ENCODE results near the gene WWP2.
A peak's percentile ranks its signal among the peaks of the same experiment; 100 is the strongest.
"Not testable (repeated sequence)": the region's sequence is repeated elsewhere in the genome, so short reads cannot be mapped to it uniquely, and the experiment has no call there.

Gene WWP2

GRCh38 chr16:69761983-69762813 is at the start of gene WWP2:
TSS of gene WWP2 (plus strand) at chr16:69762332. CDS start at chr16:69787011, 24,679 bp downstream.
- peak; percentile 92 for DNase-seq (ENCODE audit: low spot score)

DNA sequence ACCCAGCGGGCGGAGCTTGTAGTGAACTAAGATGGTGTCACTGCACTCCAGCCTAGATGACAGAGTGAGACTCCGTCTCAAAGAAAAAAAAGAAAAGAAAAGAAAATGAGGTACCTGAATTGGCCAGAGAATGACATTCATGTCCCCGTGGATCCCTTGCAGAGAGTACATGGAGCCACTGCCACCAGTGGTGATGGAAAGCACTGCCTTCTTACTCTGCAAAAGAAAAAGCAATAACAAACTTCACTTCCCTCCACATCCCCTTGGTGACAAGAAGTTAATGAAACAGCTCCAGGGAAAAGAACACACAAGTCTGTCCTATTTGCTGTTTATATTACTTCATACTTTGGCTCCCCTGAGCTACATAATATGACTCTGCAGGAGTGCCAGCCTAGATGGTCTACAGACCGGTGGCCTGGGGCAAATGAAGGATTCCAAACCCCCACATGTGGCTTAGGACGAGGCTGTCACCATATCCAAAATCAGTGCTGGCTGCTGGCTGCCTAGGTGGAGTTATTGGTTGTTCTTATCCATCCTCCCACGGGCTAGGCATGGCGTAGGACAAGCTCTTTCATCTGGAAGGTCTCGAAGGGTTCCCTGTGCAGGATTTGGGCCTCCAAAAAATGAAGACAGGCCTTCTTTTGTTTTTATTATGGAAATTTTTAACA is 49.1 kb upstream of the WWP2 start:
- no peak for DNase-seq (ENCODE audit: low spot score)

DNA sequence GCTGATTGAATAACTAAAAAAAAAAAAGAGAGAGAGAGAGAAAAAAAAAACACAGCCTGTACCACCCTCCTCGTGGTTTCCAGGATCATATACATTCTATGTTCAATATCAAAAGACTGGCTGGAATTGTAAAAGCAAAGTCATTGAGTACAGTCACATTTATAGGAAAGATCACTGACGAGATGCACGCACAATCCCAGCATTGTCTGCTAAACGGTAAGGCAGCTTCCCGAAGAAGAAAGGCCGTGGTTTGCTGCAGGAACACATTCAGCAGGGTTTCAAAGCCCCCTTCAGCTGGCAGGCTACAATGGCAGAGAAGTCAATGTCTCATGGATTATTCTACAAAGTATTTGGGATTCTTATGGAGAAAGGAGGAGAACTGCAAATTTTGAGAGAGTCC is 45.1 kb upstream of the WWP2 start:
- no peak for DNase-seq (ENCODE audit: low spot score)

DNA sequence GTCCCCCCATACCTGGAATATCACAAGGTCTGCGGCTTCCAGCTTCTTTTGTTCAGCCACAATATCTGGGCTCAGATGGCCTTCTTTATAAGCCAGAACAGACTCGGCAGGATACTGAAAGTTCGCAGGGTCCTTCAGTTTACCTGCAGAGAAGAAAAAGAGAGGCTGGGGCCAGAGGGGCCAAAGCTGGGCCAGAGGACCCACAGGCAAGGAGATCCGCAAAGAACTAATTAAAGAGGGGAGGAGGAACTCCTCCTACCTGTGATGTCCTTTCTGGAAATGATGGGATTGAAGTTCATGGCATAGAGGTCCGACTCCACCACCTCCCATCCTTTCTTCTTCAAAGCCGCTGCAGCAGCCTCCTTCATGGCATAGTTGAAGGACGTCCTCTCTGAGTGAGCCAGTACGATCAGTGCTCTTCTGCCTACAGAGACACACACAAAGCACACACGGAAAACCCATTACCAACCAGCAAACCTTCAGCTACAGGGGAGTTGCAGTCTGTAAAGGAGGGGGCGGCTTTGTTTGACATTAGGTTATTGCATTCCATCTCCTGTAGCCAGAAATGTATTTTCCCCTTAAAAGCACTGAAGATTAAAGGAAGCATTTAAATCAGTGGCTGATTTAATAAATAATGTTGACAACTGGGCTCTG is 43.9 kb upstream of the WWP2 start:
- no peak for DNase-seq (ENCODE audit: low spot score)

GRCh38 chr16:69720822-69721430 is 41.2 kb upstream of the WWP2 start:
- DNase-seq (ENCODE audit: low spot score), result no peak

- no peak for DNase-seq (ENCODE audit: low spot score)
Observed at GRCh38 chr16:69721441-69721957, 40.6 kb upstream of the WWP2 start.

DNA sequence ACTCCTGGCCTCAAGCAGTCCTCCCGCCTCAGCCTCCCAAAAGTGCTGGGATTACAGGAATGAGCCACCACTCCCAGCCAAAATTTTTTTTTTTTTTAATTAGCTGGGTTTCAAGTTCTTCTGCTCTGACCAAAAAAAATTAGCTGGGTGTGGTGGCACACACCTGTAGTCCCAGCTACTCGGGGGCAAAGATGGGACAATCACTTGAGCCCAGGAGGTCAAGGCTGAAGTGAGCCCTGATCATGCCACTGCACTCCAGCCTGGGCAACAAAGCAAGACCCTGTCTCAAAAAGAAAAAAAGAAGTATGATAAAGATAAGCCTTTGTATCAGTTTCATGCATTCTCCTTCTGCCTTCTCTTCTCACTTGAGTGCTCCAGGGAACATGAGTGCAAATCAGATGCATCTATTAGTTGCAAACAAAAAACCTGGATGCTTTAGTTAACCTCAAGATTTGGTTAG is 37.7 kb upstream of the WWP2 start:
- no peak for DNase-seq (ENCODE audit: low spot score)

GRCh38 chr16:69724981-69725479 is 37.1 kb upstream of the WWP2 start:
- DNase-seq (ENCODE audit: low spot score), result no peak

DNA sequence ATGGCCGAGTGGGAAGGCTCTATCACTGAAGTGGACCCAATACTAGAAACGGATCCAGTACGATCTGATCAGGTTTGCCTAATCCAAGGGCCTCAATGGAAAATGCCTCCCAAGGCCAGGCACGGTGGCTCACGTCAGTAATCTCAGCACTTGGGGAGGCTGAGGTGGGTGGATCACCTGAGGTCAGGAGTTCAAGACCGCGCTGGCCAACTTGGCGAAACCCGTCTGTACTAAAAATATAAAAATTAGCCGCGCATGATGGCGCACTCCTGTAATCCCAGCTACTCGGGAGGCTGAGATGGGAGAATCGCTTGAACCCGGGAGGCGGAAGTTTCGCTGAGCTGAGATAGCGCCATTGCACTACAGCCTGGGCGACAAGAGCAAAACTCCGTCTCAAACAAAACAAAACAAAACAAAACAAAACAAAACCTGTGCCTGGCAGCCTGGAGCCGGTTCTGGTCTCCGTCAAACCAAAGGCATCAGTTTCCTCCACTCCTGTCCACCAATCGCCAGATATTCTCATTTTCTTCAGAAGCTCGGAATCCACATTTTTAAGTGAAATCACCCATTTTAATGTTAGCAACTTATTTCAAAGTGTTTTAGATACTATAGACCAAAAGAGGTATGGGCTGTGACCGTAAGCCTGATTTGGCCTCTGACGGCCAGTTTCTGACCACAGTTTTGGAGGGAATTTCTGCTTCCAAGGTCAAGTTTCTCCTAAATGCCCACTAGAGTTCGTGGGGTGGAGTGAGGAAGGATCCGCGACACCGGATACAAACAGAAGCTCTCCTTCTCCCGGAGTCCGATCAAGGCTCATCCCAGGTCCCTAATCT is 36.4 kb upstream of the WWP2 start:
- no peak for DNase-seq (ENCODE audit: low spot score)

DNA sequence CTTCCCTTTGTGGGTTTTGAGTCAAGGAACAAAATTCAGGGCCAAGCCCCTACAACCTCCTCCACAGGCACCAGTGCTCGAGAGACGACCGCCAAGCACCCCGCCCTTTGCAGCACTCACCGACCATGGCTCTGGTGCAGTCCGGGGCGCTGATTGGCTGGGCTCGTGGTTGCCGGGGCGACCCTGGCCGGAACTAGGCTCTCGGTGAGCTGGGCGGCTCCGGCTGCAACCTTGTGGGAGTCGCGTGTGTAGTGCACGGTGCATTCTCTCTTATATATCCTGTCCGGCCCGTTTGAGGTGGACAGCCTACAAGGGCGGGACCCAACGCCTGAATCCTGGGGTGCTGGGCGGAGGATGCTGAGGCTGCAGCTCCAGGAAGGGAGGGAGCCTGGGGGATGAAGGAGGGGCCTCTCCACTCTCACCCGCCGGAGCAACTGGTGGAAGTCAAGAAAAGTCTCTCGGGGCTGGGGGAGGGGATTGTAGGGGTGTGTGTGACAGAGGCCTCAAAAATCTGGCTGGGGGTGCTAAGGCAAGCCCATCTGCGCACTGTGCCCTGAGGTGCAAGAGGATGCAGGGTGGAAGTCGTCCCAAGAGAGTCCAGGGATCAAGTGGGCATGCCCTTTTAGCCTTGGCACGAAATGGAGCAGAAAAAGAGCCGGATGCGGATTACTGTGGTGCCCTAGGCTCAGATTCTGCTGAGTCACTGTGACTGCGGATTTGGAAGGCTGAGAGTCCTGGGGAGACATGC is 35.6 kb upstream of the WWP2 start, which contains the start of gene NQO1:
Gene NQO1 (minus strand): TSS at position 248 of the 748 bp plus-strand sequence. CDS start 121 bp downstream, at position 127.
- DNase-seq (ENCODE audit: low spot score), result peak; percentile 95

- DNase-seq (ENCODE audit: low spot score), result no peak
Observed at GRCh38 chr16:69727916-69728270, 34.2 kb upstream of the WWP2 start.

- DNase-seq (ENCODE audit: low spot score), result not testable (repeated sequence)
Observed at GRCh38 chr16:69729030-69729429, 33.1 kb upstream of the WWP2 start.

DNA sequence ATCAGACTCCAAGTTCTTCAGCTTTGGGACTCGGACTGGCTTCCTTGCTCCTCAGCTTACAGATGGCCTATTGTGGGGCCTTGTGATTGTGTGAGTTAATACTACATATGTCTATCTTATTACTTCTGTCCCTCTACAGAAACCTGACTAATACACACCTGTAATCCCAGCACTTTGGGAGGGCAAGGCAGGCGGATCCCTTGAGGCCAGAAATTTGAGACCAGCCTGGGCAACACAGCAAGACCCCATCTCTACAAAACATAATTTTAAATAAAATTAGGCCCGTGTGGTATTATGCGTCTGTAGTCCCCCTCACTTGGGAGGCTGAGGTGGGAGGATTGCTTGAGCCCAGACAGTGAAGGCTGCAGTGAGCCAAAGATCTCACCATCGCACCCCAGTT is 30.9 kb upstream of the WWP2 start:
- not testable (repeated sequence) for DNase-seq (ENCODE audit: low spot score)

- no peak for DNase-seq (ENCODE audit: low spot score)
Observed at GRCh38 chr16:69732101-69732500, 30.0 kb upstream of the WWP2 start.

DNA sequence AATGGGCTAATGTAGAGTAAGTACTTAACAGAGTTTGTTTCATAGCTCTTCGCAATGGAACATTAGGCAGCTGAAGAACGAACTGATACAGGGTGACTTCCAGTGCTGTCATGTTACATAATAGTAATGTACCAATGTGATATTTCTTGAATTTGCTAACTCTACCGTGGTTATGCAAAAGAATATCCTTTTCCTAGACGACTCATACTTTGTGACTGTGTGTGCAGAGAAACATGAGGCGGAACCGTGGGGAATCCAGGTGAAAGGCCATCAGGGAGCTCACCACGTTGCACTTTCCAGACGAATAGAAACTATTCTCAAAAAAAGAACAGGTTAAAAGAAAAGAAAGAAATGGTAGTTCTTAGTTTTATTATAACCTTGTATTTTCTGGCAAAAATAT is 20.6 kb upstream of the WWP2 start:
- no peak for DNase-seq (ENCODE audit: low spot score)

GRCh38 chr16:69741951-69742904 is 19.9 kb upstream of the WWP2 start:
- no peak for DNase-seq (ENCODE audit: low spot score)

DNA sequence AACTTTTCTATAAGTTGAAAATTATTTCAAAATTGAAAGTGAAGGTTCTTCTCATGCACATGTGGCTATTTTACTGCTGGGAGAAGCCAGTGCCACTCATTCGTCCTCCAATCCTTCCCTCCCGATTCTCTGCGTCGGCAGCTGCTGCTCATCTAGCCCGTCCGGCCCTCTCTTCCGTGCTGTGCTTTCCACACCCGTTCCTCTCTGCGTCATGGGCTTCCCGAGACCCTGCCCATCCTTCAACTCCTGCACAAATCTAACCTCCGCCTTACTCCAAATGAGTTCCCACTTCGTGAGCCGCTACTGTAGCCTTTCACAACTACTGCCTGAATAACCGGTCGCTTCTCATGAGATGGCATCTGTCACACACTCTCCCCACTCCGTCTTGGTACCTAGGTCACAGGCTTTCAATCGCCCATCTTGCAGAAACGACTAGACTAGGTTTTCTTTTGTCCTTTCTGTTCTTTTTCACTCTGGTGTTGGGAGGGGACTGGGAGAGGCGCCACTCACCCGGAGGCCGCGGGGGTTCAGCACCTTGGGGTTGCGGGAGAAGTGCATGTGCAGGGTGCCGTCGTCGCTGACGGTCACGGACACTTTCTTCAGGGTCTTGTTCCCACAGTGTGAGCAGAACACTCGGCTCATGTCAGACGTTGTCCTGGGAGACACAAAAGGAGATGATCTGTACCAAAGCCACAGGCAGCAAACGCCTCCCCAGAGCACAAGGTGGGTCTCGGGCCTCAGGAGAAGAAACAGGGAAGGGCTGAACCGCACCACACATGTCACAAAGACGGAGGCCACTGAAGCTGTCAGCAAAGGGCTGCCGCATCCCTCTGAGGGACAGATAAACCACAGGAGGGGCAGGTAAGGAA is 17.5 kb upstream of the WWP2 start:
- DNase-seq (ENCODE audit: low spot score), result no peak

GRCh38 chr16:69745232-69745612 is 16.9 kb upstream of the WWP2 start:
- no peak for DNase-seq (ENCODE audit: low spot score)

Data from D341Med (cell line).